K562 (cell line): ENCODE data around the gene NTRK1. TPM values are rescaled to one million over a fixed set of nuclear protein-coding genes. Genes with fewer than 3 reads are reported as not detected.

ENCODE experiments used
- DACH1 ChIP-seq: fragments of 450-650 bp; IDR thresholded peaks from 2 replicates; pipeline ENCODE4 v1.6.1; 2018; ENCODE audit not compliant: partially characterized antibody
- ESRRB ChIP-seq: fragments of 250-450 bp; sonication (Bioruptor Pico); IDR thresholded peaks from 2 replicates; pipeline ENCODE4 v1.5.0; 2020; ENCODE audit warnings: mild to moderate bottlenecking, moderate library complexity, borderline replicate concordance
- GABPB1 ChIP-seq: sonication (generic); formaldehyde crosslinking; IDR thresholded peaks from 2 replicates; pipeline ENCODE4 v1.8.0; 2022; ENCODE audit warnings: mild to moderate bottlenecking, missing genetic modification reagents
- HOMEZ ChIP-seq: fragments of 250-450 bp; sonication (Bioruptor Pico); IDR thresholded peaks from 2 replicates; pipeline ENCODE4 v1.4.0; 2020; ENCODE audit warnings: mild to moderate bottlenecking, moderate library complexity
- KLF1 ChIP-seq: fragments of 450-650 bp; IDR thresholded peaks from 2 replicates; pipeline ENCODE4 v1.6.1; 2016; ENCODE audit warnings: missing genetic modification characterization, missing compliant biosample characterization
- MAFK ChIP-seq: IDR thresholded peaks from 2 replicates; pipeline ENCODE4 v1.6.1; 2011; ENCODE audit warnings: low read length, improper control_type of control experiment
- NR3C1 ChIP-seq: sonication (generic); formaldehyde crosslinking; IDR thresholded peaks from 2 replicates; pipeline ENCODE4 v1.8.1; 2022; ENCODE audit warnings: missing genetic modification reagents
- NUFIP1 ChIP-seq: fragments of 450-650 bp; IDR thresholded peaks from 2 replicates; pipeline ENCODE4 v1.6.1; 2018; ENCODE audit not compliant: partially characterized antibody
- OTX1 ChIP-seq: fragments of 450-650 bp; formaldehyde crosslinking; IDR thresholded peaks from 2 replicates; pipeline ENCODE4 v1.4.0; 2022; ENCODE audit warnings: mild to moderate bottlenecking
- RCOR1 ChIP-seq, 2 experiments: IDR thresholded peaks; 2 replicates each; pipeline ENCODE4 v1.6.1; 2012; ENCODE audit warnings: low read depth in 2 of 2, low read length in 2 of 2, borderline replicate concordance in 1 of 2, improper control_type of control experiment in 1 of 2
- RREB1 ChIP-seq: fragments of 250-450 bp; sonication (Bioruptor Pico); IDR thresholded peaks from 2 replicates; pipeline ENCODE4 v1.4.0; 2020
- SRSF1 ChIP-seq: fragments of 200-400 bp; formaldehyde crosslinking; IDR thresholded peaks from 2 replicates; pipeline ENCODE4 v1.6.1; 2017; ENCODE audit warnings: mild to moderate bottlenecking, low read depth, low read length, moderate library complexity
- ZBTB5 ChIP-seq: fragments of 450-650 bp; IDR thresholded peaks from 2 replicates; pipeline ENCODE4 v1.6.1; 2017; ENCODE audit warnings: antibody characterized with exemption
- ZNF165 ChIP-seq: fragments of 250-450 bp; sonication (Bioruptor Pico); IDR thresholded peaks from 2 replicates; pipeline ENCODE4 v1.4.0; 2020; ENCODE audit warnings: borderline replicate concordance
- ZNF41 ChIP-seq: fragments of 250-450 bp; sonication (Bioruptor Pico); conservative IDR thresholded peaks from 2 replicates; pipeline ENCODE4 v1.4.0; 2020; ENCODE audit warnings: mild to moderate bottlenecking
- ZNF766 ChIP-seq: fragments of 200-800 bp; sonication (Bioruptor generic); conservative IDR thresholded peaks from 2 replicates; pipeline ENCODE4 v1.6.1; 2016; ENCODE audit warnings: missing genetic modification characterization, missing compliant biosample characterization
- polyA plus RNA-seq, 8 experiments: library from polyadenylated mRNA; depleted of rRNA in 4 of 8; stranded (reverse) in 5 of 8; unstranded in 3 of 8; fragments of >200 nt; fragmentation: Nextera tagmentation in 2 of 8; fragmentation: Illumina TruSeq in 1 of 8; extraction: Ambion mirVana in 2 of 8; extraction: Trizol in 1 of 8; gene quantifications; 2 replicates each; pipeline versions ENCODE4 v1.2.1 to v1.2.3, GENCODE V29; 2011 to 2014; ENCODE audit warnings: inconsistent platforms in 1 of 8, missing spikeins in 1 of 8
- total RNA-seq, 7 experiments: library from RNA; depleted of rRNA in 6 of 7; stranded (reverse); fragments of >200 nt in 6 of 7; fragmentation: Illumina TruSeq in 2 of 7; extraction: Trizol in 2 of 7; gene quantifications; 2 replicates each; pipeline versions ENCODE4 v1.2.1 to v1.2.3, GENCODE V29; 2011 to 2021; ENCODE audit warnings: low replicate concordance in 1 of 7
- TF ChIP-seq, protein P1 (sequence below): sonication (generic); IDR thresholded peaks from 2 replicates; pipeline ENCODE4 v1.6.1; 2016

The NTRK1 gene
- total and polyA plus RNA-seq, 9 of the 15 experiments (the other 6 are each of a cell fraction or from before 2014, with no cell fraction given): 0.46 to 30.0 (median 7.9) TPM

DNA sequence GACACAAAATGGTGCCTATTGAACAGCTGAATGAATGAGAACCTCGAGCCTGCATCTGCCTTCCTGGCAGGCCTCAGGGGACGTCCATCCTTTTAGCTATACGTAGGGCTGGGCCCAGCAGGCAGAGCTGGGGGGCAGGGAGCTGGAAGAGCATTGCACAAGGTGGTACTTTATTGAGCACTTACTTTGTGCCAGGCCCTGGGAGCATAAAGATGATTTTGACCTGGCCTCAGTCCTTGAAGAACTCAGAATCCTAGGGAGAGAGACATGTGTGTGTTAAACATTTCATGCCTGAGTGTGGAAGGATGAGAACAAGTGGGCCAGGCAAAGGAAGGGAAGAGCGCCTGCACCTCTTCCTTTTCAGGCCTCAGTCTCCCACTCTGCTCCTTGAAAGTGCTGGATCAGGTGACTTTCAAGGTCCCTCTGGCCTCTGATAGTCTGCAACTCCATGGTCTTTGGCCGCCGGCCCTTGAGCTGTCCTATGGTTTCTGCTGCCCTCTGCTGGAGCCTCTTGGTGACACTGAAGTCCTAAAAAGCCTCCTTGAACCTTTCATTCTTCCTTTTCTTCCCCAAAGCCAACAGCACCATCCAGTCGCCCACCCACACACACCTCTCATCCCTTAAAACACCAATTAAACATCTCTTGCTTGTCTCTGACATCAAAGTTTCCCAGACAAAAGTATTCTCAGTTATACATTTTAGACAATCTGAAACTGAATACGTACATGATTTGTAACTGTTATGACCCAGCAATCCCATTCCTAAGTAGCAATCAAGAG lies 29.3 kb downstream of the NTRK1 start (continued):
- TF ChIP-seq HOMEZ (CRISPR knock-in tag): no peak
- TF ChIP-seq DACH1: no peak
- no peak for TF ChIP-seq ZNF41 (CRISPR knock-in tag)
- TF ChIP-seq ESRRB (CRISPR knock-in tag): no peak
- no peak for TF ChIP-seq KLF1 (tag)
- TF ChIP-seq ZNF165 (CRISPR knock-in tag): no peak
- peak in 1 of 2 experiments; percentile 50; a peak in 1 of 4 replicates for TF ChIP-seq RCOR1 (IDR thresholded peaks at IDR 0.05; ENCODE audit: borderline replicate concordance in 1 of 2, low read depth in 2 of 2, low read length in 2 of 2)
- TF ChIP-seq SRSF1: no peak
- no peak for TF ChIP-seq RREB1 (CRISPR knock-in tag)
- no peak; the same call in 1 of the 2 replicates for TF ChIP-seq MAFK
- no peak for TF ChIP-seq ZNF766 (CRISPR knock-in tag)
- TF ChIP-seq GABPB1 (CRISPR knock-in tag): peak; percentile 38; the same call in 1 of the 2 replicates
- TF ChIP-seq NR3C1: no peak
- TF ChIP-seq NUFIP1: no peak
- no peak for TF ChIP-seq ZBTB5
- TF ChIP-seq, protein P1, sequence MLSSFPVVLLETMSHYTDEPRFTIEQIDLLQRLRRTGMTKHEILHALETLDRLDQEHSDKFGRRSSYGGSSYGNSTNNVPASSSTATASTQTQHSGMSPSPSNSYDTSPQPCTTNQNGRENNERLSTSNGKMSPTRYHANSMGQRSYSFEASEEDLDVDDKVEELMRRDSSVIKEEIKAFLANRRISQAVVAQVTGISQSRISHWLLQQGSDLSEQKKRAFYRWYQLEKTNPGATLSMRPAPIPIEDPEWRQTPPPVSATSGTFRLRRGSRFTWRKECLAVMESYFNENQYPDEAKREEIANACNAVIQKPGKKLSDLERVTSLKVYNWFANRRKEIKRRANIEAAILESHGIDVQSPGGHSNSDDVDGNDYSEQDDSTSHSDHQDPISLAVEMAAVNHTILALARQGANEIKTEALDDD: no peak
- TF ChIP-seq OTX1 (CRISPR knock-in tag): no peak
